HuH-7.5 (cell line): ENCODE results near the gene CD3E.
A peak's percentile ranks its signal among the peaks of the same experiment; 100 is the strongest.

Experiments
- DNase-seq: peaks from one replicate; pipeline ENCODE4 v3.0.0; 2011; ENCODE audit warnings: low spot score

Gene CD3E

GRCh38 chr11:118304568-118305248 is at the start of gene CD3E:
Gene CD3E, plus strand, starts transcription at chr11:118304730. Its CDS starts 223 bp downstream, at chr11:118304953.
- DNase-seq = no peak

GRCh38 chr11:118258410-118258809 is 46.1 kb upstream of the CD3E start:
- no peak for DNase-seq

GRCh38 chr11:118259138-118259537 is 45.4 kb upstream of the CD3E start:
- DNase-seq = no peak

GRCh38 chr11:118260353-118260752 is 44.2 kb upstream of the CD3E start:
- no peak for DNase-seq

- no peak for DNase-seq
Measured at GRCh38 chr11:118263112-118263511, 41.4 kb upstream of the CD3E start.

GRCh38 chr11:118263695-118264568 is 40.6 kb upstream of the CD3E start, which contains the start of gene MPZL2:
Gene MPZL2, minus strand, starts transcription at chr11:118264297. Its CDS starts 144 bp downstream, at chr11:118264153.
- peak; percentile 29 for DNase-seq

GRCh38 chr11:118264569-118265465 is 39.7 kb upstream of the CD3E start:
- no peak for DNase-seq

GRCh38 chr11:118265954-118266353 is 38.6 kb upstream of the CD3E start:
- DNase-seq = no peak

- no peak for DNase-seq
Measured at GRCh38 chr11:118267486-118267885, 37.0 kb upstream of the CD3E start.

- no peak for DNase-seq
Measured at GRCh38 chr11:118272001-118272400, 32.5 kb upstream of the CD3E start.

GRCh38 chr11:118274186-118274585 is 30.3 kb upstream of the CD3E start:
- no peak for DNase-seq

GRCh38 chr11:118275176-118275575 is 29.4 kb upstream of the CD3E start:
- no peak for DNase-seq

- no peak for DNase-seq
Measured at GRCh38 chr11:118276422-118276821, 28.1 kb upstream of the CD3E start.

- no peak for DNase-seq
Measured at GRCh38 chr11:118277312-118277711, 27.2 kb upstream of the CD3E start.

- no peak for DNase-seq
Measured at GRCh38 chr11:118281284-118281683, 23.2 kb upstream of the CD3E start.

- no peak for DNase-seq
Measured at GRCh38 chr11:118282606-118283005, 21.9 kb upstream of the CD3E start.

GRCh38 chr11:118283037-118283636 is 21.4 kb upstream of the CD3E start:
- no peak for DNase-seq

GRCh38 chr11:118283756-118284350 is 20.7 kb upstream of the CD3E start:
- DNase-seq = no peak

- DNase-seq = no peak
Measured at GRCh38 chr11:118286545-118286944, 18.0 kb upstream of the CD3E start.

- no peak for DNase-seq
Measured at GRCh38 chr11:118287006-118287405, 17.5 kb upstream of the CD3E start.

GRCh38 chr11:118289401-118289800 is 15.1 kb upstream of the CD3E start:
- DNase-seq = no peak
